Memory B cell (primary cell): ENCODE data around the gene SYCN.

ENCODE experiments used
- ATAC-seq: fragments of 150-1000 bp; cut with Tn5 transposase; 2 replicates; pipeline ENCODE4 v1.10.0; 2021; ENCODE audit warnings: low read depth, mild to moderate bottlenecking, moderate library complexity
- DNase-seq, 2 donors: peaks; one replicate each; pipeline ENCODE4 v3.0.0; 2022; ENCODE audit warnings: low spot score in 2 of 2
- H3K27ac Mint-ChIP-seq: one replicate; pipeline ENCODE4 v1.8.0; 2022; ENCODE audit warnings: mild to moderate bottlenecking, moderate library complexity, mixed read lengths
- H3K27me3 Mint-ChIP-seq: one replicate; pipeline ENCODE4 v1.8.0; 2022; ENCODE audit warnings: mixed read lengths
- H3K36me3 Mint-ChIP-seq: one replicate; pipeline ENCODE4 v1.8.0; 2022; ENCODE audit warnings: mild to moderate bottlenecking, mixed read lengths
- H3K4me1 Mint-ChIP-seq: one replicate; pipeline ENCODE4 v1.8.0; 2022; ENCODE audit warnings: mixed read lengths
- H3K4me3 Mint-ChIP-seq: one replicate; pipeline ENCODE4 v1.8.0; 2022; ENCODE audit warnings: mild to moderate bottlenecking, moderate library complexity, mixed read lengths
- H3K9me3 Mint-ChIP-seq: one replicate; pipeline ENCODE4 v1.8.0; 2022; ENCODE audit warnings: mixed read lengths

The SYCN gene

GRCh38 chr19:39211731-39212374 is 7.8 kb upstream of the SYCN start:
- DNase-seq (no peak), ATAC-seq (no peak)
- Mint-ChIP-seq H3K4me3 (no peak overlapping the region), H3K27ac (no peak overlapping the region), H3K9me3 (peaks cover under 1% of the 10 kb centered on the region), H3K27me3 (peaks cover 3% of the 10 kb centered on the region), H3K4me1 (no peaks in the 10 kb centered on the region), H3K36me3 (no peaks in the 10 kb centered on the region)

- H3K4me1 Mint-ChIP-seq = no peaks in the 10 kb centered on the region
- H3K4me3 Mint-ChIP-seq = no peak overlapping the region
- no peaks in the 10 kb centered on the region for H3K9me3 Mint-ChIP-seq
- DNase-seq = no peak
- ATAC-seq = no peak
- H3K27ac Mint-ChIP-seq = no peak overlapping the region
- H3K36me3 Mint-ChIP-seq = no peaks in the 10 kb centered on the region
- peaks cover 9% of the 10 kb centered on the region for H3K27me3 Mint-ChIP-seq
These were observed 5.1 kb upstream of the SYCN start for GRCh38 chr19:39209196-39209595.

GRCh38 chr19:39208175-39208795 is 4.2 kb upstream of the SYCN start:
- ATAC-seq = no peak
- H3K36me3 Mint-ChIP-seq = no peaks in the 10 kb centered on the region
- DNase-seq = no peak
- H3K27ac Mint-ChIP-seq = no peak overlapping the region
- H3K27me3 Mint-ChIP-seq = peaks cover 11% of the 10 kb centered on the region
- H3K4me1 Mint-ChIP-seq = no peaks in the 10 kb centered on the region
- no peaks in the 10 kb centered on the region for H3K9me3 Mint-ChIP-seq
- H3K4me3 Mint-ChIP-seq = no peak overlapping the region

- Mint-ChIP-seq H3K4me1 (no peaks in the 10 kb centered on the region), H3K27me3 (peaks cover 16% of the 10 kb centered on the region), H3K9me3 (no peaks in the 10 kb centered on the region), H3K27ac (no peak overlapping the region), H3K36me3 (peaks cover 2% of the 10 kb centered on the region), H3K4me3 (no peak overlapping the region)
- DNase-seq (no peak), ATAC-seq (no peak)
These were observed 3.3 kb upstream of the SYCN start for GRCh38 chr19:39207293-39207836.

- Mint-ChIP-seq H3K4me1 (no peaks in the 10 kb centered on the region), H3K36me3 (peaks cover 2% of the 10 kb centered on the region), H3K9me3 (no peaks in the 10 kb centered on the region), H3K4me3 (no peak overlapping the region), H3K27ac (no peak overlapping the region), H3K27me3 (peaks cover 20% of the 10 kb centered on the region)
- ATAC-seq (no peak), DNase-seq (no peak)
These were observed 2.1 kb upstream of the SYCN start for GRCh38 chr19:39206122-39206521.

- peaks cover 2% of the 10 kb centered on the region for H3K36me3 Mint-ChIP-seq
- no peaks in the 10 kb centered on the region for H3K9me3 Mint-ChIP-seq
- peaks cover 27% of the 10 kb centered on the region for H3K27me3 Mint-ChIP-seq
- no peak overlapping the region for H3K4me3 Mint-ChIP-seq
- ATAC-seq (no peak), DNase-seq (no peak)
- H3K4me1 Mint-ChIP-seq = no peaks in the 10 kb centered on the region
- H3K27ac Mint-ChIP-seq = no peak overlapping the region
These were observed 1.3 kb upstream of the SYCN start for GRCh38 chr19:39205449-39205764.

GRCh38 chr19:39202998-39203355 is 1.1 kb downstream of the SYCN start:
- Mint-ChIP-seq H3K4me1 (no peaks in the 10 kb centered on the region), H3K27ac (no peak overlapping the region), H3K36me3 (peaks cover 2% of the 10 kb centered on the region), H3K9me3 (no peaks in the 10 kb centered on the region), H3K27me3 (peaks cover 34% of the 10 kb centered on the region), H3K4me3 (no peak overlapping the region)
- ATAC-seq (no peak), DNase-seq (no peak)

- no peak overlapping the region for H3K27ac Mint-ChIP-seq
- no peak for ATAC-seq
These were observed 3.3 kb downstream of the SYCN start for GRCh38 chr19:39200803-39201115.

GRCh38 chr19:39200066-39200802 is 3.8 kb downstream of the SYCN start:
- Mint-ChIP-seq H3K9me3 (no peaks in the 10 kb centered on the region), H3K4me1 (peaks cover 9% of the 10 kb centered on the region), H3K27me3 (peaks cover 41% of the 10 kb centered on the region), H3K36me3 (peaks cover 2% of the 10 kb centered on the region), H3K27ac (no peak overlapping the region), H3K4me3 (no peak overlapping the region)
- no peak for ATAC-seq
- no peak for DNase-seq

More at GRCh38 chr19:39200803-39201115, 3.3 kb downstream of the SYCN start:
- Mint-ChIP-seq H3K36me3 (peaks cover 2% of the 10 kb centered on the region), H3K9me3 (no peaks in the 10 kb centered on the region), H3K4me3 (no peak overlapping the region), H3K27me3 (peaks cover 41% of the 10 kb centered on the region), H3K4me1 (peaks cover 9% of the 10 kb centered on the region)
- no peak for DNase-seq

- no peak overlapping the region for H3K4me3 Mint-ChIP-seq
- H3K27me3 Mint-ChIP-seq = peaks cover 38% of the 10 kb centered on the region
- H3K27ac Mint-ChIP-seq = no peak overlapping the region
- ATAC-seq (no peak), DNase-seq (no peak)
- H3K9me3 Mint-ChIP-seq = no peaks in the 10 kb centered on the region
- H3K4me1 Mint-ChIP-seq = peaks cover 9% of the 10 kb centered on the region
- peaks cover 2% of the 10 kb centered on the region for H3K36me3 Mint-ChIP-seq
These were observed 5.0 kb downstream of the SYCN start for GRCh38 chr19:39199025-39199424.

- H3K27me3 Mint-ChIP-seq = peaks cover 38% of the 10 kb centered on the region
- H3K36me3 Mint-ChIP-seq = no peaks in the 10 kb centered on the region
- H3K4me3 Mint-ChIP-seq = peak overlapping the region; percentile 22
- ATAC-seq (no peak), DNase-seq (no peak)
- H3K4me1 Mint-ChIP-seq = peaks cover 9% of the 10 kb centered on the region
- no peaks in the 10 kb centered on the region for H3K9me3 Mint-ChIP-seq
- H3K27ac Mint-ChIP-seq = no peak overlapping the region
These were observed 6.3 kb downstream of the SYCN start for GRCh38 chr19:39197808-39198207.

GRCh38 chr19:39196860-39197562 is 7.1 kb downstream of the SYCN start, which contains the start of gene NCCRP1:
Gene NCCRP1 (plus strand): TSS chr19:39196964. CDS start chr19:39196983, 19 bp downstream.
- H3K9me3 Mint-ChIP-seq = no peaks in the 10 kb centered on the region
- peak within 1 kb of the TSS; percentile 64 for H3K4me3 Mint-ChIP-seq
- DNase-seq (no peak), ATAC-seq (peak; percentile 41)
- H3K36me3 Mint-ChIP-seq = no peaks in the 10 kb centered on the region
- H3K4me1 Mint-ChIP-seq = peaks cover 9% of the 10 kb centered on the region
- H3K27ac Mint-ChIP-seq = no peak within 1 kb of the TSS
- peaks cover 36% of the 10 kb centered on the region for H3K27me3 Mint-ChIP-seq

- no peaks in the 10 kb centered on the region for H3K36me3 Mint-ChIP-seq
- H3K27ac Mint-ChIP-seq = no peak overlapping the region
- peaks cover 9% of the 10 kb centered on the region for H3K4me1 Mint-ChIP-seq
- H3K9me3 Mint-ChIP-seq = no peaks in the 10 kb centered on the region
- no peak overlapping the region for H3K4me3 Mint-ChIP-seq
- ATAC-seq (no peak), DNase-seq (no peak)
- peaks cover 33% of the 10 kb centered on the region for H3K27me3 Mint-ChIP-seq
These were observed 7.7 kb downstream of the SYCN start for GRCh38 chr19:39196320-39196719.

- no peaks in the 10 kb centered on the region for H3K9me3 Mint-ChIP-seq
- peaks cover 28% of the 10 kb centered on the region for H3K27me3 Mint-ChIP-seq
- no peak for DNase-seq
- H3K4me1 Mint-ChIP-seq = peaks cover 9% of the 10 kb centered on the region
- no peak overlapping the region for H3K4me3 Mint-ChIP-seq
- no peak for ATAC-seq
- H3K36me3 Mint-ChIP-seq = no peaks in the 10 kb centered on the region
- no peak overlapping the region for H3K27ac Mint-ChIP-seq
These were observed 8.3 kb downstream of the SYCN start for GRCh38 chr19:39195755-39196154.
